ENCODE measurements around the gene NATD1. TPM values are rescaled to one million over a fixed set of nuclear protein-coding genes. Genes with fewer than 3 reads are reported as not detected.
A peak's percentile ranks its signal among the peaks of the same experiment; 100 is the strongest.

NATD1 gene
- total and polyA plus RNA-seq, 9 of the 15 experiments (the other 6 are each of a cell fraction or from before 2014, with no cell fraction given): 0.24 to 5.4 (median 1.6) TPM

- TF ChIP-seq TFE3 (CRISPR knock-in tag; IDR thresholded peaks at IDR 0.05) (no peak), ZNF830 (CRISPR knock-in tag; IDR thresholded peaks at IDR 0.05) (no peak), FOSL1 (tag; conservative IDR thresholded peaks at IDR 0.05) (no peak), ZKSCAN1 (IDR thresholded peaks at IDR 0.05; ENCODE audit: low read depth, low read length) (peak; percentile 86), BHLHE40 (IDR thresholded peaks at IDR 0.05; ENCODE audit: low read length) (no peak)
- TF ChIP-seq, protein P1, sequence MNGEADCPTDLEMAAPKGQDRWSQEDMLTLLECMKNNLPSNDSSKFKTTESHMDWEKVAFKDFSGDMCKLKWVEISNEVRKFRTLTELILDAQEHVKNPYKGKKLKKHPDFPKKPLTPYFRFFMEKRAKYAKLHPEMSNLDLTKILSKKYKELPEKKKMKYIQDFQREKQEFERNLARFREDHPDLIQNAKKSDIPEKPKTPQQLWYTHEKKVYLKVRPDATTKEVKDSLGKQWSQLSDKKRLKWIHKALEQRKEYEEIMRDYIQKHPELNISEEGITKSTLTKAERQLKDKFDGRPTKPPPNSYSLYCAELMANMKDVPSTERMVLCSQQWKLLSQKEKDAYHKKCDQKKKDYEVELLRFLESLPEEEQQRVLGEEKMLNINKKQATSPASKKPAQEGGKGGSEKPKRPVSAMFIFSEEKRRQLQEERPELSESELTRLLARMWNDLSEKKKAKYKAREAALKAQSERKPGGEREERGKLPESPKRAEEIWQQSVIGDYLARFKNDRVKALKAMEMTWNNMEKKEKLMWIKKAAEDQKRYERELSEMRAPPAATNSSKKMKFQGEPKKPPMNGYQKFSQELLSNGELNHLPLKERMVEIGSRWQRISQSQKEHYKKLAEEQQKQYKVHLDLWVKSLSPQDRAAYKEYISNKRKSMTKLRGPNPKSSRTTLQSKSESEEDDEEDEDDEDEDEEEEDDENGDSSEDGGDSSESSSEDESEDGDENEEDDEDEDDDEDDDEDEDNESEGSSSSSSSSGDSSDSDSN (IDR thresholded peaks at IDR 0.05; ENCODE audit: borderline replicate concordance in 1 of 2, low read depth in 2 of 2, low read length in 2 of 2): no peak
- ChIA-PET CTCF (ENCODE audit: low intra/inter-chr PET ratio) (no interaction called here), POLR2A (no interaction called here)
- no peak for FAIRE-seq
- H3K9me1 ChIP-seq (ENCODE audit: control insufficient read depth, insufficient read depth, low read length): no peaks in the 10 kb centered on the region
- H2AFZ ChIP-seq (ENCODE audit: low read depth, low read length): no peak overlapping the region
- H3K9ac ChIP-seq (ENCODE audit: insufficient read depth in 1 of 2, low read depth in 2 of 2, low read length in 2 of 2): no peak overlapping the region
- BruUV-seq (replicated peaks): no TSS peak
- intact Hi-C loops (cut with micrococcal nuclease): no loop called here
- ATAC-seq: no peak
- H4K20me1 ChIP-seq (replicated peaks; ENCODE audit: control insufficient read depth, insufficient read depth, low read length): no peaks in the 10 kb centered on the region
- no peaks in the 10 kb centered on the region for H3K36me3 ChIP-seq (ENCODE audit: control insufficient read depth, insufficient read depth, low read length)
- in situ Hi-C loops (cut with MboI): loop anchor here (10.0 to 25.0 kb wide), 2 partner anchors 236 to 783 kb away; no protein-coding TSS in a partner anchor
- 27% methylated on average over 6 of the region's 6 CpGs for WGBS (ENCODE audit: insufficient coverage, low coverage, missing lambda C conversion rate)
- H3K79me2 ChIP-seq (ENCODE audit: control insufficient read depth, insufficient read depth, low read length): no peaks in the 10 kb centered on the region
- no peak overlapping the region for H3K27ac ChIP-seq (ENCODE audit: extremely low read depth, low read depth, low read length)
- DNase-seq (ENCODE audit: extremely low read depth in 1 of 4, low spot score in 3 of 4): no peak
- H3K27me3 ChIP-seq (ENCODE audit: control insufficient read depth in 2 of 2, insufficient read depth in 2 of 2, low read length in 2 of 2): no peaks in the 10 kb centered on the region
- no peaks in the 10 kb centered on the region for H3K9me3 ChIP-seq (replicated peaks; ENCODE audit: control insufficient read depth, insufficient read depth, low read depth, low read length)
- H3K4me2 ChIP-seq (ENCODE audit: insufficient read depth, low read length): no peak overlapping the region
- H3K4me3 ChIP-seq: no peak overlapping the region
- H3K4me1 ChIP-seq (replicated peaks in 1 of 2; ENCODE audit: control insufficient read depth in 2 of 2, insufficient read depth in 2 of 2, low read length in 2 of 2): peaks cover 5 to 34% of the 10 kb centered on the region in 2 experiments; a peak in 4 of 5 replicates
These were observed 26.0 kb upstream of the NATD1 start for GRCh38 chr17:21279198-21279535.

Measured in K562 (cell line).